ENCODE data around the gene AJUBA.
"Not testable (repeated sequence)": the region's sequence is repeated elsewhere in the genome, so short reads cannot be mapped to it uniquely, and the experiment has no call there.

AJUBA gene

GRCh38 chr14:22978981-22979671 lies 3.2 kb downstream of the AJUBA start:
- DNase-seq: no peak

- DNase-seq: no peak
These were observed 3.9 kb downstream of the AJUBA start for GRCh38 chr14:22978487-22978837.

- DNase-seq: no peak
These were observed 4.5 kb downstream of the AJUBA start for GRCh38 chr14:22977684-22978486.

GRCh38 chr14:22977434-22977683 lies 5.0 kb downstream of the AJUBA start:
- no peak for DNase-seq

- DNase-seq: no peak
These were observed 5.5 kb downstream of the AJUBA start for GRCh38 chr14:22976620-22977433.

- no peak for DNase-seq
These were observed 7.6 kb downstream of the AJUBA start for GRCh38 chr14:22974530-22975313.

- peak; percentile 27 for DNase-seq
These were observed 8.9 kb downstream of the AJUBA start for GRCh38 chr14:22973217-22974032.

- DNase-seq: no peak
These were observed 9.9 kb downstream of the AJUBA start for GRCh38 chr14:22972313-22972930.

GRCh38 chr14:22971152-22971551 lies 11.2 kb downstream of the AJUBA start:
- DNase-seq: no peak

GRCh38 chr14:22966783-22967269 lies 15.5 kb downstream of the AJUBA start:
- DNase-seq: no peak

- DNase-seq: not testable (repeated sequence)
These were observed 16.2 kb downstream of the AJUBA start for GRCh38 chr14:22965916-22966782.

GRCh38 chr14:22962061-22962676 lies 20.2 kb downstream of the AJUBA start:
- no peak for DNase-seq

GRCh38 chr14:22955702-22956569 lies 26.4 kb downstream of the AJUBA start:
- no peak for DNase-seq

GRCh38 chr14:22952418-22952817 lies 29.9 kb downstream of the AJUBA start:
- DNase-seq: no peak

GRCh38 chr14:22951795-22952194 lies 30.6 kb downstream of the AJUBA start:
- not testable (repeated sequence) for DNase-seq

- no peak for DNase-seq
These were observed 36.7 kb downstream of the AJUBA start for GRCh38 chr14:22945642-22946041.

GRCh38 chr14:22939684-22940083 lies 42.7 kb downstream of the AJUBA start:
- no peak for DNase-seq

GRCh38 chr14:22935156-22935555 lies 47.2 kb downstream of the AJUBA start:
- no peak for DNase-seq

GRCh38 chr14:22932146-22932545 lies 50.2 kb downstream of the AJUBA start:
- no peak for DNase-seq
